ENCODE data around the gene RIPOR3.

Gene RIPOR3

GRCh38 chr20:50688256-50688975, 2.9 kb downstream of the RIPOR3 start:
- Histone ChIP-seq H3K27ac (no peak overlapping the region), H3K4me3 (no peak overlapping the region)
- no peak for DNase-seq (ENCODE audit: low spot score)
- TF ChIP-seq CTCF (IDR thresholded peaks at IDR 0.05) = no peak

DNA sequence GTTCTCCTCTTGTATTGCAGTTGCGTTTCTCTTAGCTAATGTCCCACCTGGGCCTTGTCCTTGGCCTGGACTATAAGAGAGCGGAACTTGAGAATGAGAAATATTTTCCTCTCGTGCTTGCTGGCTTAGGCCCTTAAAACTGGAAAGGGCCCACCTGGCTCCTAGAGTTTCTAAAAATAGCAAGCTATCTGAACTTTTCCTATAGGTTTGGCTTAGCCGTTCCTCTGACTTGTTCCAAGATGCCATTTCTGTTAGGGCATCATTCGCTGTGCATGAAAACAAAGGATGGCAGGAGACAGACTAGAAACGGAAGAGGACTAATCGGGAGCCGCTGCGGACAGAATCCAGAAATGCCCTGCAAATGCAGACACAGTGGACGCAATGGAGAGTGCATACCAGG, 4.5 kb downstream of the RIPOR3 start:
- Histone ChIP-seq H3K4me3 (no peak overlapping the region), H3K27ac (no peak overlapping the region)
- no peak for DNase-seq (ENCODE audit: low spot score)
- no peak for TF ChIP-seq CTCF (IDR thresholded peaks at IDR 0.05)

GRCh38 chr20:50683570-50683969, 7.8 kb downstream of the RIPOR3 start:
- DNase-seq (ENCODE audit: low spot score) = no peak
- Histone ChIP-seq H3K4me3 (no peak overlapping the region), H3K27ac (no peak overlapping the region)
- TF ChIP-seq CTCF (IDR thresholded peaks at IDR 0.05) = no peak

- TF ChIP-seq CTCF (IDR thresholded peaks at IDR 0.05) = no peak
- no peak for DNase-seq (ENCODE audit: low spot score)
- no peak overlapping the region for H3K27ac ChIP-seq
- no peak overlapping the region for H3K4me3 ChIP-seq
Observed at GRCh38 chr20:50682947-50683530, 8.3 kb downstream of the RIPOR3 start.

GRCh38 chr20:50682065-50682464, 9.3 kb downstream of the RIPOR3 start:
- Histone ChIP-seq H3K4me3 (no peak overlapping the region), H3K27ac (no peak overlapping the region)
- no peak for TF ChIP-seq CTCF (IDR thresholded peaks at IDR 0.05)
- DNase-seq (ENCODE audit: low spot score) = no peak

- no peak overlapping the region for H3K27ac ChIP-seq
- no peak for TF ChIP-seq CTCF (IDR thresholded peaks at IDR 0.05)
- H3K4me3 ChIP-seq = no peak overlapping the region
- no peak for DNase-seq (ENCODE audit: low spot score)
Observed at GRCh38 chr20:50681359-50682064, 9.8 kb downstream of the RIPOR3 start.

Measured in coronary artery (tissue), 2 donors.